UCSD-AML1 (cell line): ENCODE measurements around the gene B3GALNT2.
"Not testable (repeated sequence)": the region's sequence is repeated elsewhere in the genome, so short reads cannot be mapped to it uniquely, and the experiment has no call there.

Experiments used
- DNase-seq: peaks from one replicate; lab custom pipeline; 2025; ENCODE audit not compliant: unreplicated experiment; lab: John Stamatoyannopoulos, UW

The B3GALNT2 gene

GRCh38 chr1:235504494-235505222 is 406 bp upstream of the B3GALNT2 start:
- DNase-seq: peak; percentile 100

DNA sequence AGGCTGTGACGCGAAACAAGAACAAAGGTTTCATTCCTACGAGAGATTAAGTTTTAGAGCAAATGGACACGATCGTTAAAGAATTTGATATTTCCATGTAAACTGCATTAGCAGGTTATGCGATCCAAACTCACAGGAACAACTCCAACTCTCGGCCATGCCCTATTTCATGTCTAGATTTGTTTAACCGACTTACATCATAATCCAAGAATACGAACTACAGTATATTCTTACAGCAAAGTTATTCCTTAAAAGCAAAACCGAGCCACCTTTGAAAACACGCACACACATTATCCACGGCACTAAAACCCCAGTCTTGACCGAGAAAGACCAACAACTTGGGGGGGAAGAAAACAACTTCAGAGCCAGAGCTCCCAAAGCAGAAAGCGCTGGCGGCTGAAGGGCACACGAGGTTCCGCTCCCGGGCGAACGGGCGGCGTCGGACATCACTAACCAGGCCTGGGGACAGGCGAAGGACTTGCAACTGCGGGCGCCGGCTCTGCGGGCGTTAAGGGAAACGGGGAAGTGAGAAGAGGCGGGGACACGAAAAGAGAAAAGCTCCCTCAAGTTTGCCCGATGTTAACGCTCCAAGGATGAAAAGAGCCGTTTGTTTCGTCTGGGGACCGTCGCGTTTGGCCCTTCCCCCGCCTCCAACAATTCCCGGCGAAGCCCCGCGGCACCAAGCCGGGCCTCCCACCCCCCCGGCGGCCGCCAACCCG is 690 bp downstream of the B3GALNT2 start:
- DNase-seq: peak; percentile 63

GRCh38 chr1:235502601-235503402 is 1.4 kb downstream of the B3GALNT2 start:
- DNase-seq: no peak

DNA sequence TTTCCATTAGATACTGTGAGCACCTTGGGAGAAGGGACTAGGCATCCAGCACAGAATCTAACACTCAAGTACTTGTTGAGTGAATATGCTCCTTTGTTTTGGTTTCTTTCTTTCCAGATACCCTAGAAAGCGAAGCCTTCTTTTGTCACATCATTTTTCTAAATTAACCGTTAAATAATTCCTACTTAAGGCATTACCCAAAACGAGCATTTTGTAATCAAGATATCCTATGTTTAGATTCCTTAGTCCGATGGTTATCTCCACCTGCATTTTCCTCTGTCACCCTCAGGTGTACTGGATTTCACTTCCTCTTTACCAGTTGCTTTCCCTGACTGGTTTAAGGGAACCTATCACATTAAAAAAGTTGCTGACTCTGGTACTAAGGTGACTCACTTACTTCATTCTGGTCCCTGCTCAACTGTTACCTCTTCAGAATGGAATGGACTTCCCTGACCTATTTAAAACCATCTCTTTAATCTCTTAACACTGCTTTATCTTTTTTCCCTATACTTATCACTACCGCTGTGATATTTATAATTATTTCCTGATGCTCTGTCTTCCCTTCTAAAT is 3.2 kb downstream of the B3GALNT2 start:
- no peak for DNase-seq

GRCh38 chr1:235495551-235495950 is 8.7 kb downstream of the B3GALNT2 start:
- DNase-seq: no peak

DNA sequence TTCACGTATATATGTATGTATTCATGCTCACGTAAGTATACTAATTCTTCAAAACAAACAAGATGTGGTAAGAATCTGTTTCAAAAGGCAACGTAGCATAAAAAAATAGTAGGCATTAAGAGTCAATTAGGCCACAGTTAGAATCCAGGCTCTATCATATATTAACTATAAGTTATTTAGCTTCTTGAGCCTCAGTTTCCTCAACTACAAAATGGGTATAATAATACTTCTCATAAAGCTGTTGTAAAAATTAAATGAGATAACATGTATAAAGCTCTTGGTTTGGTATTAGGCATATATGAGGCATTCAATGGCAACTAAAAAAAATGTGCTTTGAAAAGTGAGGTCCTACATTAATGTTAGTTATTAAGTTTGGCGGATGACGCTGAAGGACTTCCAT is 9.2 kb downstream of the B3GALNT2 start:
- no peak for DNase-seq

GRCh38 chr1:235494531-235494930 is 9.7 kb downstream of the B3GALNT2 start:
- DNase-seq: no peak

DNA sequence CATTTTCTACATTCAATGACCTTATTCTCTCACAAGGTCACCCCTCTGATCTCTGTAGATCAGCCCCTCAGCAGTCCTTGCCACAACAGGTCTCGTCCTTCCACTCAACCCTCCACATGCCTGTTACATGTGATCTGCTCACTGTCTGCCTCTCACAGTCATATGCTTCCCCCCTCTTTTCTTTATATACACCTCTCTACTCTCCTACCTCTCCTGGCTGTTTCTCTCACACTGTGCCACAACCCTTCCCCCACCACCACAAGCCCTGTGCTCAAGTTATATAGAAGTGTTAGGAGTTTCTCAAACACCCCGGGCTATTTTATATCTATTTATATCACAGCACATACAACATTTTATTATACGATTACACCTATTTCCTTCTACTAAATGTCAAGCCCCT is 12.6 kb downstream of the B3GALNT2 start:
- no peak for DNase-seq

GRCh38 chr1:235486321-235486720 is 17.9 kb downstream of the B3GALNT2 start:
- no peak for DNase-seq

GRCh38 chr1:235485558-235485957 is 18.7 kb downstream of the B3GALNT2 start:
- no peak for DNase-seq

- no peak for DNase-seq
Observed at GRCh38 chr1:235483090-235483489, 21.2 kb downstream of the B3GALNT2 start.

- no peak for DNase-seq
Observed at GRCh38 chr1:235473806-235474205, 30.4 kb downstream of the B3GALNT2 start.

DNA sequence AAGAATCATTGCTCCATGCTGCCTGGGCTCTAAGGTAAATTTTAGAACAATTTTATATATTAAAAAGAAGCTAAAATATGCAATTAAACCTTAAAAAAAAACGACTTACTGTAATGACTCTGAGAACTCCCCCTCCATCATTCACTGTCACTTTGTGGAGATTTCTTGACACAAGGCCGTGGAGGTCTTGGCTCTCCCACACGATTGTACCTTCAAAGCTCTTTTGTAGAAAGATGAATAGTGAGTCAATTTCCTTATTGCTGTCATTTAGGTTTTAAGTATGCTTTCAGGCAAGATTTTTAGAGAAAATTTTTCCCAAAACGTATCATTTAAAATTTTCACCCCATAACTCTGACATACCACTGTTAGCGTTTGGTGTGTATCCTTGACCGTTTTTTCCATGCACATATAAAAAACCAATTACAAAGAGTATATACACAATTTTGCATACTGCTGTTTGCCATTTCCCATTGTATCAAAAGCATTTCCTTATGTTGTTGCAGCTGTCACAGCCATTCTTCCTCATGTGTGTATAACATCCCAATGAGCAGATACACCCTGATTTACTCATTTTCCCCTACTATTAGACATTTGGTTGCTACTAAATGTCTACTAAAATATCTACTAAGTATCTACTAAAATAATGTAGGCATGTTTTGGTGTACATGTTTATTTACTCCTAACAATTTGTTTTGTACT is 33.4 kb downstream of the B3GALNT2 start:
- DNase-seq: no peak

DNA sequence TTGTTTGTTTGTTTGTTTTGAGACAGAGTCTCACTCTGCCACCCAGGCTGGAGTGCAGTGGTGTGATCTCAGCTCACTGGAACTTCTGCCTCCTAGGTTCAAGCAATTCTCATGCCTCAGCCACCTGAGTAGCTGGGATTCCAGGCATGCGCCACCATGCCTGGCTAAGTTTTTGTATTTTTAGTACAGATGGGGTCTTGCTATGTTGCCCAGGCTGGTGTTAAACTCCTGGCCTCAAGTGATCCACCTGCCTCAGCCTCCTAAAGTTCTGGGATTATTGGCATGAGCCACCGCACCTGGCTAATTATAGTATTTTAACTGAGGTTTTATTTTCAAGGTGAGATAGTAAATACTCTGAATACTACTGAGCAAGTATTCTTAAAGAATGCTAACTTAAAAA is 34.4 kb downstream of the B3GALNT2 start:
- not testable (repeated sequence) for DNase-seq

GRCh38 chr1:235468970-235469369 is 35.3 kb downstream of the B3GALNT2 start:
- DNase-seq: no peak

- DNase-seq: no peak
Observed at GRCh38 chr1:235468004-235468403, 36.2 kb downstream of the B3GALNT2 start.

- DNase-seq: no peak
Observed at GRCh38 chr1:235465066-235465465, 39.2 kb downstream of the B3GALNT2 start.

GRCh38 chr1:235462832-235463231 is 41.4 kb downstream of the B3GALNT2 start:
- not testable (repeated sequence) for DNase-seq

- DNase-seq: no peak
Observed at GRCh38 chr1:235461954-235462353, 42.3 kb downstream of the B3GALNT2 start.

GRCh38 chr1:235460770-235461169 is 43.5 kb downstream of the B3GALNT2 start:
- DNase-seq: no peak

GRCh38 chr1:235457856-235458255 is 46.4 kb downstream of the B3GALNT2 start:
- DNase-seq: not testable (repeated sequence)
